GM20000 (cell line): ENCODE measurements around the gene SLC5A3.

Source experiments
- DNase-seq: peaks from one replicate; pipeline ENCODE4 v3.0.0; 2012; ENCODE audit warnings: low spot score
- TF ChIP-seq, protein P1 (sequence below): IDR thresholded peaks from 2 replicates; pipeline ENCODE4 v1.5.1; 2012; ENCODE audit warnings: mild to moderate bottlenecking, control low read depth; ENCODE audit errors: extremely low read depth, missing control alignments

The SLC5A3 gene

DNA sequence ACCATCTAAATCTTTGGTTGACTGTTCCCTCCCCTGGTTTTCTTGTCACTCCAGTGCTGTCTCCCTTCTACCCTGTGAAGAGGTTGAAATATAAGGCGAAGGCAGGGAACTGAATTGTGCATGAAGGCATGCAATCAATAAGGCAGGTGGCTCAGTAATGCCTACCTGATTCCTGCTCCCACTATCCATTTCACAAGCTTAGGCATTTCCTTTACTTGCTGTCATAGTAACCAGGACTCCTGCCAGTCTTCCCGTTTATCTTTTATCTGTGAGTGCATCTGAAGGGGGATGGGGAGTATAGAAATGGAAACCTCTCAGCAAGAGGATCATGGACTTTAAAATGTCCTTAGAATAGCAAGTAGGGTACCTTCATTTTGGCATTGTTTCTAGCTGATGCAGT, 40.5 kb downstream of the SLC5A3 start:
- TF ChIP-seq, protein P1, sequence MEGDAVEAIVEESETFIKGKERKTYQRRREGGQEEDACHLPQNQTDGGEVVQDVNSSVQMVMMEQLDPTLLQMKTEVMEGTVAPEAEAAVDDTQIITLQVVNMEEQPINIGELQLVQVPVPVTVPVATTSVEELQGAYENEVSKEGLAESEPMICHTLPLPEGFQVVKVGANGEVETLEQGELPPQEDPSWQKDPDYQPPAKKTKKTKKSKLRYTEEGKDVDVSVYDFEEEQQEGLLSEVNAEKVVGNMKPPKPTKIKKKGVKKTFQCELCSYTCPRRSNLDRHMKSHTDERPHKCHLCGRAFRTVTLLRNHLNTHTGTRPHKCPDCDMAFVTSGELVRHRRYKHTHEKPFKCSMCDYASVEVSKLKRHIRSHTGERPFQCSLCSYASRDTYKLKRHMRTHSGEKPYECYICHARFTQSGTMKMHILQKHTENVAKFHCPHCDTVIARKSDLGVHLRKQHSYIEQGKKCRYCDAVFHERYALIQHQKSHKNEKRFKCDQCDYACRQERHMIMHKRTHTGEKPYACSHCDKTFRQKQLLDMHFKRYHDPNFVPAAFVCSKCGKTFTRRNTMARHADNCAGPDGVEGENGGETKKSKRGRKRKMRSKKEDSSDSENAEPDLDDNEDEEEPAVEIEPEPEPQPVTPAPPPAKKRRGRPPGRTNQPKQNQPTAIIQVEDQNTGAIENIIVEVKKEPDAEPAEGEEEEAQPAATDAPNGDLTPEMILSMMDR, result no peak
- no peak for DNase-seq

DNA sequence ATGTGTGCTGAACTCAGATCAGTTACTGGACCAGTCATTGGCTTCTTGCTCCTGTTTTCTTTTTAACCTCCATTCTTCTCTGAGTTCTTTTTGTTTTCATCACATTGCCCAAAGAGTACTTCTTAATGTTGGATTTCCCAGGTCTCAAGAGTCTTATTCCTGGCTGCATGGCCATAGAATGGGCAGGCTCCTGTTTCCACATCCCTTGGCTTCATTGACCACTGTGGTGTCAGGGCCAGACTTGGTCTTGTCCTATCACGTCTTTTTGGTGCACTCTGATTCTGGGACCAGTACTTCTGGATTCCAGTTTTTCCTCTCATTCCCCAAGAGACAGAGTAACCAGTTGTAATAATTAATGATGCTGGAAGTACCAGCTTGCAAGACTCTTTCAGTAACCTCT, 41.8 kb downstream of the SLC5A3 start:
- TF ChIP-seq, protein P1, result no peak
- no peak for DNase-seq

DNA sequence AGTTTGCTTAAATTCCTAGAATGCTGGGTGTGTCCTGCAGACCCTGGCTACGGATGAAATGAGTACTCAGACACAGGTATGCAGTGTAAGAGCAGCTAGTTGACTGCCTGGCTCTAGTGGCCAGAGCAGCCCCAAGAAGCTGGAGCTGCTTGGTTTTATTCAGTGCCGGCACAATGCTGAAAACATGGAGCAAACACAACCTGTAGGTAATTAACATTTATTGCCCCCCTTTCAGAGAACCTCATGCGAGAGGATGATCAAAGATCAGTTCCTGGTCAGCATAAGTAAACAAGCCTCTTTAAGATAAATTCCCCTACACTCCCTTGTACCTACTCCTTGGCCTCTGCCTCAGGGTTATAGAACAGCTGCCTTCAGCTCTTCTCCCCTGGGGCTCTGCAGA, 43.2 kb downstream of the SLC5A3 start:
- TF ChIP-seq, protein P1, result no peak
- DNase-seq, result no peak

DNA sequence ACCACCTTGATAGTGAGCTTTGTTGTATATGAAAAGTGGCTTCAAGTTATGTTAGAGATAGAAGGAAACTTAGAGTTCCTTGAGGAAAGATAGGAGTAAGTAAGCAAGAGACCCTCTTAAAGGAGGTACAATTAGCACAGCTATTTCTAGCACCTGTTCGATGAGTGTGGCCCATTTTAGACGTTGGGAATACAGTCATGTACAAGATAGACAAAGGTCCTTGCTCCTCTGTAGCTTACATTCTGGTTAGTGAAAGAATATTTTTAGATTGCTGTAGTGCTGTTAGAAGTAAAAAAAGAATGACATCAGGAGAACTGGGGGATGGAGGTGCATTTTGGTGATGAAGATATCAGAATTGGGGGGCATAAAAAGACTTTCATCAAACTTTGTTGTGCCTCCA, 47.5 kb downstream of the SLC5A3 start:
- no peak for DNase-seq
- TF ChIP-seq, protein P1, result no peak

DNA sequence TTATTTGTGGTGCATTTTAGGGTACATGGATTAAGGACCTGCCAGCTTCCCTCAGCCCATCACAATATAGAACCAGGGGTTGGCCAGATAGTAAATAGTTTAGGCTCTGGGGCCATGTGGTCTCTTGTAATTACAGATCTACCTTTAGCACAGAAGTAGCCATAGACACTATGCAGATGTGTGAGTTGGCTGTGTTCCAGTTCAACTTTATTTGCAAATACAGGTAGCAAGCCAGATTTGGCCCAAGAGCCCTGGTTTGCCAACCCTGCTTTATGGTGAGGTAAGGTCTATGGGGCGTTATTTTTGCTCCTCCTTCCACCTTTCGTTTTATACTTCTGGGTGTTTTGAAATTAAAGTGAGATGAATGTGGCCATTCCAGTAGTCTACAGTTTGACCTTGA, 48.7 kb downstream of the SLC5A3 start:
- TF ChIP-seq, protein P1, result no peak
- DNase-seq, result no peak
